AG20443 (cell line): Measurements from ENCODE around the gene CYTIP.

Experiments used
- DNase-seq: peaks from one replicate; pipeline ENCODE4 v3.0.0; 2012; ENCODE audit warnings: low spot score, mixed read lengths

CYTIP gene

DNA sequence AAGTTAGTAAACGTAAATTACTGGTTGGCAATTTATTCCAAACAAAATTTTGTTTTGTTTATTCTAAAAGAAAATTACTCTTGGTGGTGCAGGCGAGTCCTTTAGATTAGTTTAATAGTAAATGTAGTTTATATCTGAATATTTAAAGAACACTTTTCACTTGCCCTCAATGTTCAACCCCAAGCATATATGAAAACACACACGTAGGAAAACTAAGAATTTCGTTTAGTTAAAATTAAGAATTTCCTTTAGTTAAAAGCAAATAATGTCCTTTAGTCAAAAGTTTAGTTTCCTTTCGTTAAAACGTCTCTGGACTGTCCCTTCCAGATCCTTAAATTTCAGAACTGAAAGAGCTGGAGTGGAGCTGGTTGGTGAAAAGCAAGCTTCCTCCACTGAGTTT is 19.1 kb upstream of the CYTIP start:
- DNase-seq, result no peak

DNA sequence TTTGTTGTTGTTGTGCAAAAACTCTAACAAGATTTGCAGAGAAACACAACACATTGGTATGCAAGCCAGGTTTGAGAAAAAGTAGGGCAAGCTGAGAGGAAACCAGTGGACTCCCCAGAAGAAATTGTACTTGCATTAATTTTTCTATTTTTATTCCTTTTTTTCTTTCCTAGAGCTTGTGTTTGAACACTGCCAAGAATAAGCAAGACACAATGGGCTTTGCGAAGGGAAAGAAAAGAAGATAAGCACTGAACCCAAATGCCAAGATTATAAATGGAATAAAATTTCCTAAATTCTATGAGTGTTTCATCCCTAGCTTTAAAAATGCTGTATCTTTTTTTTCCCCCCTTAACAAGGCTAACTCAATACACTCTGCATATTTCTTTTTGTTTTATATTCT is 17.0 kb upstream of the CYTIP start:
- DNase-seq, result no peak

DNA sequence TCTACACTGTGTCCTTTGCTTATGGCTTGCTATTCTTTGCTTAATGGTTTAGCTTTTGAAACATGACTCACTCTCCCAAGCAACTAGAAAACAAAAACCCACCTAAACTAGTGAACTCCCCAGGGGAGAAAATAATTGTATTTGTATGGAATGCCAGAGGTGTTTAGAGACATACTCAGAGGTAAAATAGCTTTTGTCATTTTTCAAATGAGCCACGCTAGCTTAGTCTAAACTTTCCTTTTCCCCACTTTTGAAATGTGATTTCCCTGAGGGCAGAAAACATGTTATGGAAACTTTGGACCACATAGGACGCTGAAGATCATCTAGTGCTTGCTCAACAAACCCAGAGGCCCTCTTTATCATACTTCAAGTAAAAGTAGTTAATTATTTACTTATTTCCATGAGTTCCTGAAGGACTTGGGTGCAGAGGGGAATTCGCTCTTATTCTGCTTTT is 16.5 kb upstream of the CYTIP start:
- DNase-seq, result no peak

DNA sequence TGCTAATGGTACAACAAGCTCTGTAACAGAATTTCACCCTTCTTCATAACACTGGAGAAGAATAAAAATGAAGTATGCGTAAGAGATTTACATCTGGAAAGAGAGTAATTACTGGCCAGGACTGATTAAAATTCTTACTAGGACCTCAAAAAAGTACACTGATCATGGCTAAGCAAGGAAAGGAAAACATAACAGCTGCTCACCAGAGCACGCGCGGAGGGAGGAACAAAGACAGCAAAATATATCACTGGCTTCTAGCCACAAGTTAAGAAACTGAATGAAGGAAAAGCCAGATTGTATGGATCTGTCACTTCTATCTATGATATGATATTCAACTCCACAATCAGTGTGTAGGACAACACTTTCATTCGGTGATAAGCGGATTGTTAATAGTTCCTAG is 15.6 kb upstream of the CYTIP start:
- DNase-seq, result no peak

DNA sequence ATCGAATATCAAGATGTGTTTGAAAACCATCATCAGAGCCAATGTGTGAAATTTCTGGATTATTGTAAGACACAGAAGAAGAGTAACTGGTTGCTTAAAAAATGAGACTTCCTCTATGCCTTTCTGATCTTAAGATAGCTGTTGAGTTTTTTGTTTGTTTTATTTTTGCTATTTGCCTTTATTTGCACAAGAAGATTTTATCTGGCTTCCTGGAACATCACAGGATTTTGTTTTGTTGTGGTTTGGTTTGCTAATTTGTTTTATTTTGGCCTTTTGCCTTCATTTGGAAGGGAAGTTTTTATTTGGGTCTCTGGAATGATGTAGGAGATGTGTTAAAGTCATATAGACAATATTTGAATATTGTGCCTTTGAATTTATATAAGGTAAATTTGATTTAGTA is 3.9 kb upstream of the CYTIP start:
- no peak for DNase-seq

DNA sequence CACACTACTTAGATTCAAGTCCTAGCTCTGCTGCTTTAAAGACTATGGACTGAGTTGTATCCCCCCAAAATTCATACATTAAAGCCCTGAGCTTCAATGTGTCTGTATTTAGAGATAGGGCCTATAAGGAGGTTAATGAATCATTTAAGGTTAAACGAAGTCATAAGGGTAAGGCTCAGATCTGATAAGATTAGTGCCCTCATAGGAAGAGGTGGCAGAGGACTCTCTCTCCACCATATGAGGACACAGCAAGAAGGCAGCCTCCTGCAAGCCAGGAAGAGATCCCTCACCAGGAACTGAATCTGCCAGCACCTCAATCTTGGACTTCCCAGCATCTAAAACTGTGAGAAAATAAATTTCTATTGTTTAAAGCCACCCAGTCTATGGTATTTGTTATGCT is 3.1 kb upstream of the CYTIP start:
- no peak for DNase-seq

DNA sequence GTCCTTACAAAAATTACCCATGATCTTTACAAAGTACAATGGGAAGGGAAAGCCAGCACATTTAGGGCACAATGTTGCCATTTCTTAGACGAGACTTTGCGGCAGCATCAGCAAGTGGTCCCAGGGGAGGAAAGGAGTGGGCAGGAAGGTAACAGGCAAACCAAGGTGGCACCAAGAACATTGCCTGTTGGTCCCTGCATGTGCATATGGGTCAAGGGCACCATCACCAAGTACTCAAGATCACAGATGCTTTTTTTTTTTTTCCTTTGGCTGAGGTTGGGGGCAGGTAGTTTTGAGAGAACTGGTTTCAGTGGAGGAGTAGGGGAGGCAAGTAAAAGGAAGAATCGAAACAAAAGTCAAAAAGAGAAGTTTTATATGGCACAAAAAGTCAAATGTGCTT is 752 bp upstream of the CYTIP start:
- DNase-seq, result no peak

DNA sequence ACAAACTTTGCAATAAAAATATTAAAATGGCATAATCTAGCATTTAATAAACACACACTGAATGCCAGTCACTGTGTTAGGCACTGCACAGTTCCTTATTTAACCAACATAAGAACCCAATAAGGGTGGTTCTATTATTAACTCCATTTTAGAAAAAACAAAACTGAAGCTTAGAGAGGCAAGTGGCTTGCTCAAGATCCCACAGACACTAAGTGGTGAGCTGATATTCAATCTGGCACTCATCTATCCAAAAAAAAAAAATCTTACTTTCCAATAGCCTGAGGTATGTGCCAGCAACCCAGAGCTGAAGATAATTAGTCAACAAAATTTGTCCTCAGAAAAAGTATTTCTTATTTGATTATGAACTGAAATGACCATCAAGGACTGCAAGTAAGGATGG is 799 bp downstream of the CYTIP start:
- DNase-seq, result no peak

DNA sequence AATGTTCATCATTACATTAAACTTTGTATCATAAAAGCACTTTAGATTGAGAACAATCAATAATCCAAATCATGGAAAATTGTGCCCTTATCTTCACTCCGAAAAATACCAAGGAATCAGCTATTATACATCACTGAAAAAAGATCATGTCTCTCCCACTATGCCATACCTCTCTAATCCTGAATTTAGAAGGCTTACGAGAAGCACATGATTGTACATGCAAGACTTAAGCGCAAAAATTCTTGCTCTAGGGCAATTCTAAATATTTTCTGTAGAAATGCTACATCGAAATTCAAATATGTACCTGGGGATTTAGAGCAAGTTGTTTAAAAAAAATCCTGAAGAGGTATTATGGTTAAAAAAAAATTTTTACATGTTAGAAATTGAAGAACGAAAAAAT is 1.3 kb downstream of the CYTIP start:
- DNase-seq, result no peak

DNA sequence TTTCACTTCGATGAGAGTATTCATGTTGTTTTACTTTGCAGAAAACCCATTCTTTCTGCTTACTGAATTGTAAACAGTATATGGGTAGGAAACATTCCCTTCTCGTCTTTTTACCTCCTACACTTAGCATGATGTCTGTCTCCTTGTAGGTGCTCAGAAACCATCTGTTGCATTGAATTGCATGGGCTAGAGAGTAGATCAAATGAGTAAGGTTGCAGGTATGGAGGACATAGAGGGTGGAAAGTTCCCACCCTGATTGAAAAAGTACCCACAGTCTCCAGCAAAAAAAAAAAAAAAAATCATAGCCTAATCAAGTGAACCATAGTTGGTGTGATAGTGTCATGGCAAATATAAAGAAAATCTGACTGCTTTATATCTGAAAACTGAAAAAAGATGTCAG is 1.7 kb downstream of the CYTIP start:
- DNase-seq, result no peak

DNA sequence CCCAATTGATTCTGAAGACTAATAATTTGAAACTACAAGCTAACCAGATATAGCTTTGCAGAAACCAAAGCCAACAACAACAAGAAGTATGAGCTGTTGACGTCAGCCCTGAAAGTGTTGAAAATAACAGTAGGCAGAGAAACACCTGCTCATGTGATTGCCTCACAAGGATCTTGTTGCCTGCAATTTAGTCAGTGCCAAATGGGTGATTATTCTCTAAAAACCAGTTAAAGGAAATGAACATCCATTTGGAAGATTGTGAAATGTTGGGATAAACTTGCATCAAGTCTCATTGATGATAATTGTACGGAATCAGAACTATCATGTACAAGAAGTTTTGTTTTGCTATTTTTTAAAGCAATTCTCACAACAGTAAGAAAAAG is 2.8 kb downstream of the CYTIP start:
- DNase-seq, result no peak

DNA sequence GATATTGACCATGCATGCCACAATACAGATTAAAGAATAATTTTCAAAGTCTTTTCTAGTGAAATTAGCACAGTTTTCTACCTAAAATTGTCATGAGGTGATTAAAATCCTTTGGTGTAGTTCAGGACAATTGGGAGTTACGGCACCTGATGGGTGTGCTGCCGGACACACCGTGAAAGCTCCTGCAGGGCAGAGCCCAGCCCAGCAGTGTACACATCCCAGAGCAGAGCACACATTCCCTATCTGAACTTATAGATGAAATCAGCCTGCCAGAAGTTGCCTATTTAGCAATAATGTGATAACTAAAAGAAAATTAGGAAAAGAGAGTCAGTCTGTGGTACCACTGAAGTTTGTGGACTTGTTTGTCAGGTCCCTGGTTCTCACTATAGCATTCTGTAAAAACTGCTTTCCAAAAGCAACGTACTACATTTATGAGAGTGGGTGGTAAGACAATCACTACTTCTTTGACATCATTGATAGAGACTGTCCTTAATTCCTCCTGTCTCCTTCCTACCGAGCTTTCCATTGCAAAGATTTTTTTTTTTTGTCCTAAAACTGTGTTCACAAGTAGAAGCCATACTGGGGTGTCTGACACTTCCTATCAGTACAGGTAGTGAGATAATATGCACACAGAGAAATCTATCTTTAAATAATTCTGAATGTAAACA is 3.4 kb downstream of the CYTIP start:
- no peak for DNase-seq

DNA sequence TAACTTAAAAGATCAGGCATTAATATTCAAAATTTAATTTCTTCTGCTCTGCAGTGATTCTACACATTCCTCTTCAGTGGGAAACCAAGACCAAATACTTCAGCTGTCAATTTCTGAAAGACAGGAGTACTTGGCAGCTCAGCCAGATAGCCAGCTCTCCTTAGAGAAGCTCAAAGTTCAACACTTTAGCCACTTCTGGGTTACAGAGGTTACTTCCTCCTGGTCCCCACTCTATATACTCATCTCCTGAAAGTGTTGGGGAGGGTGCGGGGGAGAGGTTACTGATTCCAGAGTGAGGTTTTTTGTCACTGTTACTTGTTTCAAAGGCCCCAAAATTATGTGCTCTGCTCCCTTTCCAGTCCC is 4.1 kb downstream of the CYTIP start:
- no peak for DNase-seq

DNA sequence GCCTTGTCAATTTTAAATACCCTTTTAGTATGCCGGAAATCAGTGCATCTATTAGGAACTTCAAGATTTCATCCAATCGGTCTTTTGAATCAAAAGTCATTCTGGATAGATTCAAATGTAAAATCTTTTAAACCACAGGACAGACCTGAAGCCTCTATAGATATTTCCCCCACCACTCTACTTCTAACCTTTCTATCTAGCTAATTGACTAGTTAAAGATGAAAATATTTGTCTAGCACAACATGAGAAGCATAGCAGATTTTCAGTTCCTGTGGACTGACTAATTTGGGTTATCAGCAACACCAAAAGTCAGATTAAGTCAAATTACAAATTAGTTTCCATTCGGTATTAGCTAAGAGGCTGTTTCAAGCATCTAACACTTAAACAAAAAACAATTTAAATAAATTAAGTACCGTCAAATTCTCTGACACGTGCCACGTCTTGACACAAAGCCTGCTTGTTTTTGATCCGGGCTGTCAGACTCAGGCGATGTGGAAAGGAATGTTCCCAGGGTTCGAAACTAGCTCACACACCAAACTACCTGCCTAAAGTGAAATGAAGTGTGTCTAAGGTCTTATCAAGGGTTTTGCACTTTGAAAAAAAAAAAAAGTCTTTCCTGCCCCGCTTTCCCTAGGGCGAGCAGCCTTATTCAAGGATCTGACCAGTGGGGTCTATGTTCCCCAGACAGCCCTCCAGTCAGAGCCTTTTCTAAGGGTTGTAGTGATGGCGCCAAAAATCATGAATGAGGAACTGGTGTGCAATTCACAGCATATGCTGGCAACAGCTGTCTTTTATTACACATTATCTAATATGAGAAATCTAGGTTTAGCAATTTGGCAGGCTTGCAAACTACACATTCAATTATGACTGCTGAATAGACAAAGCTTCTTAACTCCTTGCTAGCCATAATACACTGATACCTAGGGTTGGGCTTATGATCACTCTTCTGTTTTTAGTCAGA is 4.7 kb downstream of the CYTIP start:
- peak; percentile 42 for DNase-seq

DNA sequence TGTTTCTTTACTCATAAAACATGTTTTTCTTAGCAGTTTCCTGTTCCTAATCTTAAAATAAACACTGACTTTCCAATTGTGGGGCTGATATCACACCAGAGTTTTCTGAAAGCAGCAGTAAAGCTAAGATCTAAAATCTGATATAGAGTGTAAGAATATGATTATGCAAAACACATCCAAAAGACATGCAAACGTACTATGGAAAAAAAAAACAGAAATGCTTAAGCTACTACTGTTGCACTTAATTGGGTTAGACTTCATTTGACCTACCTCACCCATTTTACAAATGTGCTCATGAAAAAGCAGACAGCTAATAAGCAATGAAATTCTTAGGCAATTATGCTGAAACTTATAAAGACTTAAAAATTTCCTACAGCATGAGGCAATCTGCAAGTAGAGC is 10.5 kb downstream of the CYTIP start:
- no peak for DNase-seq

DNA sequence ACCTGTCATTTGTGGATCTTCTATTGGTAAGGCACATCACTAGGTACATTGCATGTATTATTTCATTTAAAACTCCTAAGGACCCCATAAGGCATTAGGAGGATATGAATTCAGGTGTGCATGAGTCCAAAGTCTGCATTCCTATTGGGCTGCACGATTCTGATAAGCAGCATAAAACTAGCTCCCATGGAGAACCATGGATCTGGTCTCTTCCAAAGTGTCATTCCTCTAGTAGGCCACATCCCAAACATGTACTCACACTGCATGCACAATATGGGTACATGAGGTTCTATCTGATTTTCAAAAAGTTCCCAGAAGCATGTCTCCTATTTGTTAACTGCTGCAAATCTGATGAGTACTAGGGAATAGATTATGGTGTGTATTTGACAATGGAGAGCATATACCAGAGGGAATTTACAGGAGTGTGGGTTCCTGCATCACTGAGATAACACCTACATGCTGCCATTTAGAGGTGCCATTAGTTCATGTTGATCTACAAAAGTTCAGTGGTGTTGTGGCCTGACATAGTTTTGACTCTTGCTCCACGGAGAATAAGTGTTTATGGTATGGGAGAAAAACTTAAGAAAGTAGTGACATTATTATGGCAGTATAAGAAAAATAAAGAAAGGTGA is 11.3 kb downstream of the CYTIP start:
- no peak for DNase-seq

DNA sequence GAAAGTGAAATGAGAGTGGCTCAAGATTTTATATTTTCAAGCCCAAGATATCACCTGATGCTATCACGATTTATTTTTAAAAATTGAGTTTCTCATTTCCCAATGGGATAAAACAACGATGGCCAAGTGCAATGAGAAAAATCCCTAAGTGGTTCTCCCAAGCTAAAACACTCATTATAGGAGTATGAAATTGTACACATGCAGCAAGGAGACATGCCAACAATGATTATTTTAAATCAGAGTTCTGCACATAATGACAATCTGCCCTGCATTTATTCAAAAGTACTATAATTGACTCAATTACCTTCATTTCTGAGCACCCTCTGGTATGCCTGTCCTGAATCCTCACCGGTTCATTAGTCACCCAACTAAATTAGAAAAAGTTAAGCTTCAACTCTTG is 12.7 kb downstream of the CYTIP start:
- DNase-seq, result no peak

DNA sequence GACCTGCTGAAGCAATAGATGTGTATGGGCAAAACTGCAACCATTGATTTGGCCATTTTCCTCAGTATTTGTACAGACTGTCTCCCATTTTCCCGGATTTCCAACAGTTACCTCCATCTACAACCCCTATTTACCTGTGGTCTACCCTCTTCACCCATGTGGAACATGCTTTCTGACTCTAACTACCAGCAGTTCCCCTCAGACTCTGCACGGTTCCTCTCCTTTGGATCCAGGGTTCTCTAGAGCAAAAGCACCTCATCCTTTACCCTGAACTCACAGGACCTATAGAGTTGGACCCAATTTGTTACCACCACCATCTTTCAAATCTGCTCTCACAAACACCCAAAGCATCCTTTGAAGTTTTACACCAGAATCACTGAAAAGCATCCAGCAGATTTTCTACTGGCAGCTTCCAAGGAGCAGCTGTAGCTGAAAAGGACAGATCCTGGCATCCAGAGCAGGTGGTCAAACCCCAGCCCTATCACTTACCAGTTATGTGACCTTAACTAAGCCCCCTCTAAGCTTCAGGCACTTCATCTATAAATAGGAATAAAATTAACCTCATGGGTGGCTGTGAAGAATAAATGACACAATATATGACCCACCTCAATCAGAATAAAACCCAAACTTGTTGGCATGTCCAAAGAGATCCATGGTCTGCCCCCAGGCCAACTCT is 15.3 kb downstream of the CYTIP start:
- DNase-seq, result no peak

DNA sequence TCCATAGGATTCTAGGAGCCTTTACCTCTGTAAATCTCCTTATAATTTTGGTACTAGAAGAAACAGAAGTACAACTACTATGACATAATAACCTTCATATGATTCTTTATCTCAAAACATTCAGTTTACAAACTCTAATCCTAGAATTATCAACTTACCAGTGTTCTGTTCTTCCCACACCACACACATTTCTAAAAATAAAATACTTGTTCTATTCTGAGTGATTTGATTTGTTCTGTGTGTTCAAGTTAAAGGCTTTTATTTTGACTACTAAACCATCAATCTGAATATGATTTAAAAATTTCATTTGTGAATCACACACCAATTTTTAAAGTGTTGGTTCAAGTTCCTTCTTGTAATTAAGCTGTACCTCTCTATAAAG is 16.0 kb downstream of the CYTIP start:
- no peak for DNase-seq

DNA sequence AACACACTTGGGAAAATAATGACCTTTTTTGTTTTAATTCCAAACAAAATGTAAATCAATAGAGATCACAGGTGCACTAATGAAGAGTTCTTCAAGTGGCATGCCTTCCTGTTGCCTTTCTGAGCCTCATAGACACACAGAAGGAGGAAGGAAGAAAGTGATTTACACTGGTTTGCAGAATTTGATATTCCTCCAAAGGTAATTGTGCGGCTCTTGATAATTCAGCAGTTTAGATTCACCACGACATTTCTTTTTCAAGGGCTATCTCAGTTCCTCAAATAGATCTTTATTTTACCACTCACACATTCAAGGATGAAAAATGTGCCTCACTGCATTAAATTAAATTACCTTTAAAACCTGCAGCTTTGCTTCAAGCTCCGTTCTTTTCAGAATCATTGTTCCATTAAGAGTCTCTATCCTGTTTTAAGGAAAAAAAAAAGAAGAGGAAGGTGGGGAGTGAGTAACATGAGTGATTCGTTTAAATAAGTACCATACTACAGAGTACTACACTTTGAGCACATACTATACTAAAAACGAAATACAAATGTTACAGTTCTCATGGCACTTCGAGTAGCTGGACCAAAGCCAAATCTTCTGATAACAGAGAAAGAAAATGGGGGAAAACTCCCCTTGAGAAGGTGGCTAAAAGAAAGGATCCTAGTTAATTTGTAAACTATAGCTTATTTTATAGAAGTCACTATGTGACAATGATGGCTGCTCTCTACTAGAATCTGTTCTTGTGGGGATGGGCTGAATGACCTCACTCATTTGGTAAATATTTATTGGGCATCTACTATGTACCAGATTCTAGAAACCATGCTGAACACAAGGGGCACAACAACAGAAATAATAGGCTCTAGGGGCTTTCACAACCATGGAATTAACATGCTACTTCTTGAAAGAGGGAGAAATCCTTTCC is 16.6 kb downstream of the CYTIP start:
- no peak for DNase-seq

DNA sequence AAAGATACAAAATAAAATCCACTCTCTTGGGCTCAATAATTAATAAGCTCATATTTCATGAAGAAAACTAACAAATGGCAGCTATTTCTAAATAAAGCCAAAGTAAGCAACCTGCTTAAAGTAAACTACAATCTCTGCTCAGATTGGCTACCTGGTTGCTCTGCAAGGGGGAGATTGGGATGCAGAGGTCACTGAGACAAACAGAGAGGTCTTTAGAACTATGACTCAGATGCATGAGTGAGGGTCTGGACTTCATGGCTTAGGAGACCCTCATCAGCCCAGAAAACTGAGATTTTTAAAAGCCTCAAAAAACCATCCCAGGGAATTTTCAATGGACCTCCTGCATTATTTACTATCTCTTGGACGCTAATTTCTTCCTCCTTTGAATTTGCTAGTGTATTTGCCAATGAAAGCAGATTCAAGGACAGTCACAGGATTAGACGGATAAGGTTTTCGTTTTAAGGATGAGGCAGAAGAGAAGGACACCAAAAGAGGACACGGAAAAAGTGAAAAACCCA is 17.4 kb downstream of the CYTIP start:
- DNase-seq, result no peak
